Activated CD4-positive, alpha-beta T cell treated with anti-CD3 and anti-CD28 coated beads, Interleukin-2, Interleukin-4, amounts not matched to agents 100 ng/mL and 50 ng/mL, durations not matched to agents 16 hours and 8 hours (primary cell): ENCODE results near the gene QPRT.
"Not testable (repeated sequence)": the region's sequence is repeated elsewhere in the genome, so short reads cannot be mapped to it uniquely, and the experiment has no call there.

ENCODE experiments used
- DNase-seq: peaks from one replicate; pipeline ENCODE4 v3.0.0-alpha.2; 2020; ENCODE audit warnings: low spot score

The QPRT gene

DNA sequence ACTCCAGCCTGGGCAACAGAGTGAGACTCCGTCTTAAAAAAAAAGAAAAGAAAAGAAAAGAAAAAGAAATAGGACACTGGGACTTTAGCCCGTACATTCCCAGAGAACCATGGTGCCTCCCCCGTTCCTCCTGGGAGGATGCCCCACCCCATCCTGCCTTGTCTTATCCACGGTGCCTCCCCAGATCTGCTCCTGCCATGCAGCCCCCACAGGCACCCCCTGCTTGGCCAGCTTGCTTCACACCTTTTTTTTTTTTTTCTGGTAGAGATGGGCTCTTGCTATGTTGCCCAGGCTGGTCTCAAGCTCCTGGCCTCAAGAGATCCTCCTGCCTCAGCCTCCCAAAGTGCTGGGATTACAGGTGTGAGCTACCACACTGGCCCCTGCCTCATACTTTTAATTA, 67.5 kb downstream of the QPRT start:
- not testable (repeated sequence) for DNase-seq
